HG03108 (cell line): Measurements from ENCODE around the gene RCAN2.

Experiments used
- ATAC-seq: cut with Tn5 transposase; IDR thresholded peaks from one replicate; pipeline ENCODE4 v1.9.1; 2021; ENCODE audit warnings: moderate library complexity; ENCODE audit not compliant: unreplicated experiment

The RCAN2 gene

DNA sequence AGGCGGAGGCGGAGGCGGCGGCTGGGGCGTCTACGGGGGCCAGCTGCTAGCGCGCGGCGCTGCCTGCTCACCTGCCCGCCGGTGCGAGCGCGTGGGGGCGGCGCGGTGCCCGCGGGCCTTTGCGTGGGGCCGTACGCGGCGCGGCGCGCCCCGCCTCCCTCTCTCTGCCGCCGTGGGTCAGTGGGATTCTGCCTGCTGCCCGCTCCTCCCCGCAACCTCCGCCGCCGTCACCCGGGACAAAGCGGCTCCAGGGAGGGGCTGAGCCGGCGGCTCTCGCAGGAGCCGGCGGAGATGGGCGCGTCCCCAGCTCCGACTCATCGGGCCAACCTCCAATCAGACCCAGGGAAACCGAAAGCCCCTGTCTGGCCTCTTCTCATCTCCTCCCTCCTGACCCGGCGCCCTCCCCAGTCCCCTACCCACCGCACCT is at the start of gene RCAN2:
Gene RCAN2, minus strand, starts transcription at position 249 of the 427 bp plus-strand sequence.
- no peak for ATAC-seq

DNA sequence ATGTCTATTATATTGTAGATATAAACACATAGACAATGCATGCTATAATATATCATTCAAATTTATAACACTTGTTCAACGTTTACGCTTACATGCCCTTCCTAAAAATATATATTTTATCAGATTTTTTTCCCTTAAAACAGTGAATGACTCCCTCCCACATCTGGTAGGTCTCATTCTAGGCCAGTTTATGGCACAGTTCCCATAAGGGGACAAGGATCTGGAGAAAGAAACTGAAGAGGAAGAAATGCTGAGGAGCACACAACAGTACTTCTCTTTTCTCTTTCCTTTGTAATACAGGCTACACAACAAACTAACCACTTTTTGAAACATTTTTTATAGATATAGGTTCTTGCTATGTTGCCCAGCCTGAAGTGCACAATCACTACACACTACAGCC is 48.6 kb upstream of the RCAN2 start:
- no peak for ATAC-seq

DNA sequence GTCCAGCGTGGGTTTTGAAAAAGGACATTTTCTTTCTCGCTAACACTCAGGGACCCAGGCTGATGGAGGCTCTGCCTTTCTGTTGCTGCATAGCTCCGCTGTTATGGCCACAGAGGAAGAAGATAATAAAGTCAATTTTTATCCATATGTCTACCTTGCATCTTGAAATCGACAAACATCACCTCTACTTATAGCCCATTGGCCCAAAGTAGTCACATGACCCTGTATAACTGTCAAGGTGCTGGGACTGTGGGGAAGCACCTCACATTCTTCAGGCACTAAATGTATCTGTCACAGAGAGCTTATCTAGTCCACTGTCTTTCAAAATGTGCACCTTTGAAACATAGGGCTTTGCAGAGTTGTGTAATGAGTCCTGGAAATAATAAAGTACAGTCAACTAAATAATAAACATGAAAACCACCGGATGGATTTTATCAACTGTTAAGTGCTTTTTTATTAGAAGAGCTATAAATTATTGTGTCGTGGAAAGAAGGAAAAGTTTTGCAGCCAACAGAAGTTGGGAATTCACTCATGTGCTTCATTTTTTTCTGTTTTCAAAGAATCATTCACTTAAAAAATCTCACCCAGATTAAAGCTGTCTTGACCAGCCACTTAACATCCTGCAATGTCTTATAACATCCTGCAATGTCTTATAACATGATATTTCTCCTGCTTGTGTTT is 47.7 kb upstream of the RCAN2 start:
- no peak for ATAC-seq

DNA sequence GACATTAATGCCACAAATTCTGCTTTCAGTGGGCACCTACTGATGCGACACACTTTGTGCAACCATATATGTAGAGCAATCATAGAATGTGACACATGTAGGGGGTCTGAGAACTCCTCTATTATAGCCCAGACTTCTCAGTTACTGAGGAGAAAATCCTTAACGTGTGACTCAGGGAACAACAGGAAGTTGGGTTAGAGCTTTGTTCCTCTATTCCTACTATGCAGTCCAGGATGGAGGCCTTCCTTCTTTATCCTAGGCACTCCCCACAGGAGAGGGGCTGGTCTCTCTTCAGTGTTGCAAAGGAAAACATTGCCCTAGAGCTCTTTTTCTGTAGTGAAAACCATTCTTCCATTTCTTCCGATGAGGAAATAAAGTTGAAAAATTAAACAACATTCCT is 39.6 kb upstream of the RCAN2 start:
- no peak for ATAC-seq

GRCh38 chr6:46528961-46529750 is 37.9 kb upstream of the RCAN2 start:
- ATAC-seq, result no peak

- no peak for ATAC-seq
These were observed 35.4 kb upstream of the RCAN2 start for GRCh38 chr6:46526607-46527006.

- ATAC-seq, result no peak
These were observed 34.3 kb upstream of the RCAN2 start for GRCh38 chr6:46525583-46525982.

GRCh38 chr6:46521464-46521971 is 30.3 kb upstream of the RCAN2 start:
- ATAC-seq, result no peak

GRCh38 chr6:46517202-46517601 is 26.0 kb upstream of the RCAN2 start:
- no peak for ATAC-seq

DNA sequence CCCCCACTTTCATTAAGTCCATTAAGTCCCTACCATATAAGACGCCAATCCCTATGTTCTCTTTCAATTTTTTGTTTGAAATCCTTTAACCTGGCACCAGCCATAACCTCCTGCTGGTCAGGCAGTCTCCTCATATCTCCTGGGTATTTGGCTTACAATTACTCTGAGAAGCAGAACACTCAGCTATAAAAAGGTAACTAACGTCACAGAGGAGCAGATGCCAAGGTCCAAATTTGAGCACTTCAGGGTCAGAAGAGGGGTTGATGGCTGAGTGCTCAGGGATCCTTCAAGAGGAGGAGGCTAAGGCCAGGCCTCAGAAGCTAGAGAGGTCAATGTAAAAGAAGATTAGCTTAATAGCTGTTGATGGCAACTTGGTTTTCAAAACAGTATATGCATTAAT is 22.3 kb upstream of the RCAN2 start:
- ATAC-seq, result no peak

DNA sequence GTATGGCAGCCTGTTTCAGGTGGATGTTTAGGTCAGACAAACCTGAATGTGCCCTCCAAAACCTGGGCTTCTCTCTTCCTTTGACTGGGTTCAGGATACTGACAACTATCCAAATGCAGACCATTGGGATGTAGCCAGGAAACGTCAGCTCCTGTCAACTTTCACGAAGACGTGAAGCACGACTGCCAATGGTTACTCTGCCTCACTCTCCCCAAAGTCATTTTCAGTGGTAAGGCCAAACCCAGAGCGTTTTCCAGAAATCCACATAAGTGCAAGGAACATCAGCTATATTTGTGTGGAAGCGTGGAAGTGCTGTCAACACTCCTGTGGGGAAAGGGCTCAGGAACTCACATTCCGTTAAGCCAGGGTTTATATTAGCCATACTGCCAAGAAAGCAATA is 20.1 kb upstream of the RCAN2 start:
- no peak for ATAC-seq

DNA sequence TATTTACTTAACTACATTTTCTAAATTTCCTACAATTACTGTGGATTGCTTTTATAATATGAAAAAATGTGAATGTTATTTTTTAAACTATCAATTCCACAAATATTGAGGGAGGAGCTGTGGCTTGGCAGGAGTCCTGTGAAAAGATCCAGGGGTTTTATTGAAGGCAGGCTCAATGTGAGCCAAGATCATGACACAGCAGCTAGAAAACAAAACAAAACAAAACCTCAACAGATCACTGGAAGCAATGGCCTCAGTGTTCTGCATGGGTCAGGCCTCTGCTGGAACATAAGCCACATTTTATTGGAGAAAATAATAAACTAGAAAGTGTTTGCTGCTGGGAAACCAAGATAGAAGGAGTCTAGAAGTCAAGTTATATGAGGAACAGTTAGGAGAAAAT is 19.4 kb upstream of the RCAN2 start:
- no peak for ATAC-seq

- ATAC-seq, result no peak
These were observed 18.8 kb upstream of the RCAN2 start for GRCh38 chr6:46509981-46510510.

DNA sequence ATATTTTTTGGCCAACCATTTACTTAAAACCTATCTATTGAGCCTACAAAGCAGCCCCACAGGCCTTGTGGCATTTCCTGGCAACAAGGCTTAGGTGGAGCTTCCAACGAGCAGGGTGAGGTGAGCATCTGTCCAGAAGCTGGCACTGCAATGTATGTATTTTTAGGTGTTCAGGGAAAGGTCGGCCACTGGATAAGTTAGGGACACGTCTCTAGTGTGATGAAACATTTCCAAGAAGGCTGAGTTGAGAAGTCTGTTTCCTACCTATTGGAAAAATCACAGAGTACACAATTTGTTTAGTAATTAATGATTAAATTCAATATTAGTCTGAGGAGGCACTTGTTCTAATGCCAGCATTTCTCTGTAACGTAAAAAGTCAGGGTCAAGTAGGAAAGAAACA is 17.8 kb upstream of the RCAN2 start:
- ATAC-seq, result no peak

GRCh38 chr6:46507426-46507825 is 16.2 kb upstream of the RCAN2 start:
- ATAC-seq, result no peak

- ATAC-seq, result no peak
These were observed 14.7 kb upstream of the RCAN2 start for GRCh38 chr6:46505693-46506512.

DNA sequence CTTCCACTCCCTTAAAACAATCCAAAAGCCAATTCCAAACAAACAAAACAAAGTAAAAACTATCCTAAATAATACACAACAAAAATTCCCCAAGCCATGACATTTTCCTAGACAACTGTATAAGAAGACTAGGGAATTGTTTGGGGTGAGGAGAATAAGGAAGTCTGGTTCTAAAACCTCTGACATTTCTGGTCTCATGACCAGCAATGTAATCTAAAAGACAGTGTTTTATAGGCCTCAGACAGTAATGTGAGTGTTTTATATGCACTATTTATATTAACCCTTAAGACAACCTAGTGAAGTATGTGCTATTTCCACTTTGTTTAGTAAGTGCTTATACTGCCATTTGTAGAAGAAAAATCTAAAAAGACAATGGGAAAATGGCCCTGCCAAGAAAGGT is 13.0 kb upstream of the RCAN2 start:
- no peak for ATAC-seq

DNA sequence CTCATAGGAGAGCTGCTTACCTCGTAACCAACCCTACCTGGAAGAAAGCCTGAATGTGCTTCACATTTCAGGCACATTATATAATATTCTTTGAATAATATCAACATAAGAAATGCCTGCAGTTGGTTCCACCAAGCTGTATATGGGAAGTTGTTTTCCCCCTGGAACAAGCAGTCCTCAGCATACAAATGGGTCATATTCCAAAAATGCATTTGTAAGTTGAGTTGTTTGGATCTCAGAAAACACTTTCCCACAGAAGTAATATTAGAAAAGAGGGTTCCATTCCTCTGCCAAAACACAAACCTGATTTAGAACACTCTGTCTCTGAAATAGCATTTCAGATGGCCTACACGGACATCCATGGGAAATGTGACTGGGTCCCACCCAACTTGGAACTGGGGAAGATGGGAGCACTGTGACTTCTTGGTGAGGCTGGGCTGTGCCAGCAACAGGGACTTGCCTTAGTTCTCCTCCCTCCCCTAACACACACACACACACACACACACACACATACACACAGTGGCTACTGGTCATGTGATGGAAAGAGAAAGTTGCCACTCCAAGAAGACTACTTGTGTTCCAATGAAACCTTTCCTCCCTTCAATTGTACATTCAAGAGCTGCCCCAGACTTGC is 11.4 kb upstream of the RCAN2 start:
- ATAC-seq, result no peak

DNA sequence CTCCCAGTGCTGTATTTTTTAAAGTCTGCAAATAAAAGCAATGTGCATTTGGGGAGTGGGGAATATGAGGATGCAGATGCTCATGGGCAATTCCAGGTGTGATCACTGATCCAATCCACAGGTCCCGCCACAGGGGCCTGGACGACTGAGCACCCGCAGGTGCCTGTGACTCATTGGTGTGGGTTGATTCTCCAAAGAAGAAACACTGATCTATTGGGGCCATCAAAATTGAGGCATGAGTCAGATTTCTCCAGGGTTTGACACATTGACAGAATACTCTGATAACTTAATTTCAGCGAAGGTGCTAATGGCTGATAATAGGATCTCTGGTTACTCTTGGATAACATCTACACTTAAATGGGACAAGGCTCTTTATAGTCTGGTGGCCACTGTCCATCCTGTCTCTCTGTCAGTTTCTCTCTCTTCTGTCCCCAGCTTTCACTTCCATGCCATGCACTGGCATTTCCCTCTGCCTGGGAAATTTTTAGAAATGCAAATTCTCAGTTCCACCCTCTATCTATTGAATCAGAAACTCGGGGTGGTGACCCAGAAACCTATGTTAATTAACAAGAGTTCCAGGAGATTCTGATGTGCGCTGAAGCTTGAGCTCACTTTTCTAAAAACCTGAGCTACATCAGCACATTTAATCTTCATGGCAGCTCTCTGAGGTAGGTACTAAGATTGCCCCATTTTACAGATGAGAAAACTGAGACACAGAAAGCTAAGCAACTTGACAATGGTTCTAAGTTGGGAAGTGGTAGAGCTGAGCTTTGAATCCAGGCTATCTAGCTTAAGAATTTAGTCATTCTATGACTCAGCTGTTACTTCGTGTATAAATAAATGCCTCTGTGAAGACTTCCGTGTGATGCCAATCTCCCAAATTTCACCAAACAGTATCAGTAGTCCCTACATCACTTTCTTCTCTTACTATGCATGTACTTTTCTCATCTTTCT is 10.2 kb upstream of the RCAN2 start:
- no peak for ATAC-seq

DNA sequence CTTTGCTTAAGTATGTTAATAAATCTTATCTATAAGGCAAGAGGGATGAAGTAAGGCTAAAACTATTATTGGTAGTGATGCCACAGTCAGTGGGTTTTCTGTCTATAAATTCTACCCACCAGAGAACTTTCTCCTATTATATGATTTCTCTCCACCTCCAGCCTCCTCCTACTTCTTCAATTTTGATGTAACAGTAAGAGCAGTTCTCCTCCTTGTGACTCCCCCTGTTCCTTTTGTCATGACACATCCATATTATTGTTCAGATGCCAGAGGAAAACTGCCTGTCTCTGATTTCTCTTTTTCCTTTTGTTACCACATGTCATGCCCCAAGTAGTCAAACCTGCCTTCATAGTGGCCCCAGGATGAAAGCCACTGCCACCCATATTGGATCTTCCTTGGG is 9.1 kb upstream of the RCAN2 start:
- ATAC-seq, result no peak
